HEK293T (cell line): ENCODE measurements around the gene RIPK3.

Source experiments
- BHLHE40 ChIP-seq: fragments of 450-650 bp; IDR thresholded peaks from 2 replicates; pipeline ENCODE4 v1.6.1; 2016; ENCODE audit warnings: mild to moderate bottlenecking, moderate library complexity, borderline replicate concordance
- ELF4 ChIP-seq: fragments of 450-650 bp; IDR thresholded peaks from 2 replicates; pipeline ENCODE4 v1.6.1; 2017; ENCODE audit warnings: antibody characterized with exemption
- FOXK2 ChIP-seq: fragments of 450-650 bp; IDR thresholded peaks from 2 replicates; pipeline ENCODE4 v1.6.1; 2016; ENCODE audit warnings: mild to moderate bottlenecking
- FOXM1 ChIP-seq: fragments of 450-650 bp; IDR thresholded peaks from 2 replicates; pipeline ENCODE4 v1.6.1; 2017; ENCODE audit warnings: mild to moderate bottlenecking, borderline replicate concordance
- PKNOX1 ChIP-seq: fragments of 450-650 bp; IDR thresholded peaks from 2 replicates; pipeline ENCODE4 v1.6.1; 2016

GRCh38 chr14:24290746-24291145 is 49.0 kb downstream of the RIPK3 start:
- no peak for TF ChIP-seq FOXK2
- TF ChIP-seq FOXM1, result no peak
- TF ChIP-seq BHLHE40, result no peak
- no peak for TF ChIP-seq PKNOX1
- TF ChIP-seq ELF4, result no peak
